GM18868 (cell line): ENCODE measurements around the gene TP53I11.

Experiments
- ATAC-seq: cut with Tn5 transposase; IDR thresholded peaks from one replicate; pipeline ENCODE4 v1.9.1; 2021; ENCODE audit warnings: mild to moderate bottlenecking, moderate library complexity; ENCODE audit not compliant: unreplicated experiment

TP53I11 gene

GRCh38 chr11:44979543-44980399, 29.1 kb upstream of the TP53I11 start:
- no peak for ATAC-seq

- no peak for ATAC-seq
Observed at GRCh38 chr11:44978961-44979331, 28.3 kb upstream of the TP53I11 start.

- no peak for ATAC-seq
Observed at GRCh38 chr11:44978274-44978960, 27.7 kb upstream of the TP53I11 start.

GRCh38 chr11:44977493-44977984, 26.9 kb upstream of the TP53I11 start:
- no peak for ATAC-seq

- no peak for ATAC-seq
Observed at GRCh38 chr11:44976576-44976975, 25.9 kb upstream of the TP53I11 start.

GRCh38 chr11:44974402-44975000, 23.8 kb upstream of the TP53I11 start:
- no peak for ATAC-seq

- no peak for ATAC-seq
Observed at GRCh38 chr11:44973632-44974401, 23.1 kb upstream of the TP53I11 start.

- ATAC-seq: no peak
Observed at GRCh38 chr11:44972746-44973435, 22.2 kb upstream of the TP53I11 start.

- no peak for ATAC-seq
Observed at GRCh38 chr11:44971185-44971584, 20.5 kb upstream of the TP53I11 start.

- ATAC-seq: no peak
Observed at GRCh38 chr11:44970293-44970692, 19.6 kb upstream of the TP53I11 start.

- ATAC-seq: no peak
Observed at GRCh38 chr11:44969651-44970252, 19.1 kb upstream of the TP53I11 start.

- no peak for ATAC-seq
Observed at GRCh38 chr11:44968510-44968909, 17.8 kb upstream of the TP53I11 start.

GRCh38 chr11:44967930-44968496, 17.3 kb upstream of the TP53I11 start:
- no peak for ATAC-seq

- no peak for ATAC-seq
Observed at GRCh38 chr11:44966694-44967093, 16.0 kb upstream of the TP53I11 start.

- no peak for ATAC-seq
Observed at GRCh38 chr11:44964526-44965209, 14.0 kb upstream of the TP53I11 start.

- ATAC-seq: no peak
Observed at GRCh38 chr11:44963948-44964347, 13.3 kb upstream of the TP53I11 start.

- ATAC-seq: no peak
Observed at GRCh38 chr11:44963136-44963535, 12.5 kb upstream of the TP53I11 start.

- no peak for ATAC-seq
Observed at GRCh38 chr11:44962464-44962863, 11.8 kb upstream of the TP53I11 start.

- no peak for ATAC-seq
Observed at GRCh38 chr11:44960200-44960845, 9.6 kb upstream of the TP53I11 start.
